ENCODE measurements around the gene STX10. TPM values are rescaled to one million over a fixed set of nuclear protein-coding genes. Genes with fewer than 3 reads are reported as not detected.

STX10 gene
- total and polyA plus RNA-seq, 2 of the 4 experiments (the other 2 are of a cell fraction): 64.9 to 82.0 TPM

DNA sequence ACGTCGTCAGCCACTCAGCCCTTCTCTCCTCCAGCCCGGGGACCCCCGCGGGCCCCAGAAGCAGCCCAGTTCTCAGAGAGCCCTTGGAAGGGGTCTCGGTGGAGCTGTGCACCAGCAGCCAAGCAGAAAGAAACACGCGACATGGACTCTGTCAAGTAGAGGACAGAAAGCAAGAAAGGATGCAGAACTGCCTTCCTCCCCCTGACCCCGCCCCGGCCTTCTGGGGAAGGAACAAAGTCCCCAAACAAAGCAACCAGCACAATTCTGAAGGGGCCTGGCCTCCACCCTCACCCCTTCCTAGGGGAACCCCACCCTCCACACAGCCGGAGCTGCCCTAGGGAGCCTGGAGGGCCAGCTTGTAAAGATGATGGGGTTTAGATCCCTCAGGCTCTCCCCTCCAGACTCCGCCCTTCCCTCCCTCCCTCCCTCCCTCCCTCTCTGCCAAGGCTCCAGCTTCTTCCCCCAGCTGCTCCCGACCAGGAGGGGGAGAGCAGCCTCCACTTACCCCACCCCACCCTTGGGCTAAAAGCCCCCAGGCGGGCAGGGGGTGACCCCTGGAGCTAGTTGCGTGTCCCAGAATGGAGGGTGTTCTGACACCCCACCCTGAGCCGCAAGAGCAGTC lies 55.3 kb downstream of the STX10 start:
- no peak overlapping the region for H2BK120ac ChIP-seq (ENCODE audit: low read depth, low read length)
- H3K4me2 ChIP-seq (ENCODE audit: low read depth, low read length): no peak overlapping the region
- DNase-seq (no peak), ATAC-seq (ENCODE audit: low read depth) (no peak)
- BruUV-seq (replicated peaks): TSS peak; percentile 26
- in situ Hi-C loops (cut with MboI; ENCODE audit: low sequenced_read_pairs): loop anchor here (5.0 kb wide), 1 partner anchor 113 kb away; no protein-coding TSS in a partner anchor
- intact Hi-C loops (cut with micrococcal nuclease): loop anchor here (1.0 kb wide), 1 partner anchor 117 kb away; no protein-coding TSS in a partner anchor
- no peak overlapping the region for H2BK15ac ChIP-seq (ENCODE audit: low read depth, low read length)
- H4K91ac ChIP-seq (ENCODE audit: insufficient read depth, low read depth, low read length): no peak overlapping the region
- ChIA-PET CTCF (interaction anchor here (0.5 to 2.2 kb wide), 7 partner anchors 33 to 118 kb away, joined by 3 to 8 read pairs (median 6); no protein-coding TSS in a partner anchor), POLR2A (ENCODE audit: unreplicated experiment) (no interaction called here)
- no peak overlapping the region for H3K9ac ChIP-seq (ENCODE audit: low read depth, low read length)
- no peak overlapping the region for H2BK20ac ChIP-seq (ENCODE audit: low read depth, low read length)
- H2BK5ac ChIP-seq (ENCODE audit: low read depth, low read length, poor library complexity, severe bottlenecking): no peak overlapping the region
- H3K23ac ChIP-seq (ENCODE audit: low read depth, low read length): no peak overlapping the region
- no peak overlapping the region for H3K4ac ChIP-seq (ENCODE audit: low read depth, low read length)
- peaks cover 14% of the 10 kb centered on the region; the same call in 1 of the 2 replicates for H3K36me3 ChIP-seq (ENCODE audit: control insufficient read depth, insufficient read depth, low read length)
- H4K20me1 ChIP-seq (ENCODE audit: insufficient read depth, low read length): peaks cover 15% of the 10 kb centered on the region
- H3K79me1 ChIP-seq (ENCODE audit: low read depth in 1 of 2, low read length in 2 of 2): 0 out of 4 replicates have a peak, but pooled peaks cover 0 to 2% of the 10 kb centered on the region in 2 experiments
- H4K5ac ChIP-seq (ENCODE audit: low read depth, low read length): no peak overlapping the region
- no peak overlapping the region for H3K56ac ChIP-seq (ENCODE audit: extremely low read depth, insufficient read depth, low read length)
- no peak overlapping the region for H2AFZ ChIP-seq (replicated peaks; ENCODE audit: low read length, poor library complexity)
- TF ChIP-seq, protein P1, sequence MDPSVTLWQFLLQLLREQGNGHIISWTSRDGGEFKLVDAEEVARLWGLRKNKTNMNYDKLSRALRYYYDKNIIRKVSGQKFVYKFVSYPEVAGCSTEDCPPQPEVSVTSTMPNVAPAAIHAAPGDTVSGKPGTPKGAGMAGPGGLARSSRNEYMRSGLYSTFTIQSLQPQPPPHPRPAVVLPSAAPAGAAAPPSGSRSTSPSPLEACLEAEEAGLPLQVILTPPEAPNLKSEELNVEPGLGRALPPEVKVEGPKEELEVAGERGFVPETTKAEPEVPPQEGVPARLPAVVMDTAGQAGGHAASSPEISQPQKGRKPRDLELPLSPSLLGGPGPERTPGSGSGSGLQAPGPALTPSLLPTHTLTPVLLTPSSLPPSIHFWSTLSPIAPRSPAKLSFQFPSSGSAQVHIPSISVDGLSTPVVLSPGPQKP (IDR thresholded peaks at IDR 0.05; ENCODE audit: borderline replicate concordance, low read depth, low read length): no peak
- TF ChIP-seq POLR2A (IDR thresholded peaks at IDR 0.05; ENCODE audit: low read depth, low read length) (no peak), MAFK (IDR thresholded peaks at IDR 0.05; ENCODE audit: low read depth, low read length) (no peak), CEBPB (IDR thresholded peaks at IDR 0.05; ENCODE audit: low read depth, low read length) (no peak), RAD21 (IDR thresholded peaks at IDR 0.05; ENCODE audit: low read length) (no peak), MXI1 (IDR thresholded peaks at IDR 0.05; ENCODE audit: borderline replicate concordance, low read depth, low read length) (no peak), BHLHE40 (IDR thresholded peaks at IDR 0.05; ENCODE audit: low read depth, low read length) (no peak), CHD1 (IDR thresholded peaks at IDR 0.05; ENCODE audit: low read depth, low read length) (no peak), NFE2L2 (IDR thresholded peaks at IDR 0.05; ENCODE audit: low read depth, low read length) (no peak), FOS (IDR thresholded peaks at IDR 0.05; ENCODE audit: low read depth, low read length) (no peak), SMC3 (IDR thresholded peaks at IDR 0.05; ENCODE audit: low read depth, low read length) (no peak), RFX5 (IDR thresholded peaks at IDR 0.05; ENCODE audit: low read depth, low read length) (no peak), MAZ (IDR thresholded peaks at IDR 0.05; ENCODE audit: borderline replicate concordance, low read depth, low read length) (no peak), RCOR1 (IDR thresholded peaks at IDR 0.05; ENCODE audit: insufficient replicate concordance, low read length) (no peak)
- TF ChIP-seq, protein P2, sequence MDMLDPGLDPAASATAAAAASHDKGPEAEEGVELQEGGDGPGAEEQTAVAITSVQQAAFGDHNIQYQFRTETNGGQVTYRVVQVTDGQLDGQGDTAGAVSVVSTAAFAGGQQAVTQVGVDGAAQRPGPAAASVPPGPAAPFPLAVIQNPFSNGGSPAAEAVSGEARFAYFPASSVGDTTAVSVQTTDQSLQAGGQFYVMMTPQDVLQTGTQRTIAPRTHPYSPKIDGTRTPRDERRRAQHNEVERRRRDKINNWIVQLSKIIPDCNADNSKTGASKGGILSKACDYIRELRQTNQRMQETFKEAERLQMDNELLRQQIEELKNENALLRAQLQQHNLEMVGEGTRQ (IDR thresholded peaks at IDR 0.05; ENCODE audit: low read depth, low read length): no peak
- TF ChIP-seq, protein P3, sequence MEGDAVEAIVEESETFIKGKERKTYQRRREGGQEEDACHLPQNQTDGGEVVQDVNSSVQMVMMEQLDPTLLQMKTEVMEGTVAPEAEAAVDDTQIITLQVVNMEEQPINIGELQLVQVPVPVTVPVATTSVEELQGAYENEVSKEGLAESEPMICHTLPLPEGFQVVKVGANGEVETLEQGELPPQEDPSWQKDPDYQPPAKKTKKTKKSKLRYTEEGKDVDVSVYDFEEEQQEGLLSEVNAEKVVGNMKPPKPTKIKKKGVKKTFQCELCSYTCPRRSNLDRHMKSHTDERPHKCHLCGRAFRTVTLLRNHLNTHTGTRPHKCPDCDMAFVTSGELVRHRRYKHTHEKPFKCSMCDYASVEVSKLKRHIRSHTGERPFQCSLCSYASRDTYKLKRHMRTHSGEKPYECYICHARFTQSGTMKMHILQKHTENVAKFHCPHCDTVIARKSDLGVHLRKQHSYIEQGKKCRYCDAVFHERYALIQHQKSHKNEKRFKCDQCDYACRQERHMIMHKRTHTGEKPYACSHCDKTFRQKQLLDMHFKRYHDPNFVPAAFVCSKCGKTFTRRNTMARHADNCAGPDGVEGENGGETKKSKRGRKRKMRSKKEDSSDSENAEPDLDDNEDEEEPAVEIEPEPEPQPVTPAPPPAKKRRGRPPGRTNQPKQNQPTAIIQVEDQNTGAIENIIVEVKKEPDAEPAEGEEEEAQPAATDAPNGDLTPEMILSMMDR (conservative IDR thresholded peaks at IDR 0.05; ENCODE audit: low read depth, low read length): no peak
- H3K14ac ChIP-seq (replicated peaks; ENCODE audit: low read depth, low read length): no peak overlapping the region
- no peak overlapping the region for H4K8ac ChIP-seq (ENCODE audit: low read depth in 2 of 2, low read length in 2 of 2)
- H3K4me3 ChIP-seq (ENCODE audit: insufficient read depth, low read depth, low read length): no peak overlapping the region
- no peak overlapping the region for H2AK9ac ChIP-seq (replicated peaks; ENCODE audit: low read depth, low read length, poor library complexity)
- H3K9me3 ChIP-seq (ENCODE audit: control insufficient read depth, insufficient read depth, low read length): no peaks in the 10 kb centered on the region
- no peak overlapping the region for H3K27ac ChIP-seq (ENCODE audit: insufficient read depth, low read length)
- no CpG with 5 or more reads among the region's 16 CpGs for WGBS, 2 experiments (ENCODE audit: extremely low coverage in 2 of 2, insufficient read length in 1 of 2)
- dilution Hi-C loops (cut with HindIII; ENCODE audit: low sequenced_read_pairs, unreplicated experiment): no loop called here
- H3K27me3 ChIP-seq (ENCODE audit: control insufficient read depth, insufficient read depth, low read length): no peaks in the 10 kb centered on the region
- no peaks in the 10 kb centered on the region for H3K9me1 ChIP-seq (ENCODE audit: insufficient read depth, low read length)
- H3K4me1 ChIP-seq (ENCODE audit: control insufficient read depth, insufficient read depth, low read length): peaks cover 11% of the 10 kb centered on the region; the same call in 1 of the 2 replicates
- no peak overlapping the region for H2AK5ac ChIP-seq (ENCODE audit: low read depth, low read length)
- no peak overlapping the region for H3K18ac ChIP-seq (ENCODE audit: low read depth, low read length)

Data from IMR-90 (cell line).